ENCODE measurements around the gene VEZF1.

DNA sequence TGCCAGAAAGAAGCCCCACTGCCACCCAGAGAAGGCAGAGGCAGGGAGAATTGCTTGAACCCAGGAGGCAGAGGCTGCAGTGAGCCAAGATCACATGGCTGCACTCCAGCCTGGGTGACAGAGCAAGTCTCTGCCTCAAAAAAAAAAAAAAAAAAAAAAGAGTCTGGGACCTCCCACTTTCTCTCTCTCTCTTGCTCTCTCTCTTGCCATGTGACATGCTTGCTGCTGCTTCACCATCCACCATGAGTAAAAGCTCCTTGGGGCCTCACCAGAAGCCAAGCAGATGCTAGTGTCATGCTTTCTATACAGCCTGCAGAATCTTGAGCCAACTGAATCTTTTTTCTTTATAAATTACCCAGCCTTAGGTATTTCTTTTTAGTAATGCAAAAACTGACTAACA is 40.5 kb upstream of the VEZF1 start:
- TF ChIP-seq, protein P1, sequence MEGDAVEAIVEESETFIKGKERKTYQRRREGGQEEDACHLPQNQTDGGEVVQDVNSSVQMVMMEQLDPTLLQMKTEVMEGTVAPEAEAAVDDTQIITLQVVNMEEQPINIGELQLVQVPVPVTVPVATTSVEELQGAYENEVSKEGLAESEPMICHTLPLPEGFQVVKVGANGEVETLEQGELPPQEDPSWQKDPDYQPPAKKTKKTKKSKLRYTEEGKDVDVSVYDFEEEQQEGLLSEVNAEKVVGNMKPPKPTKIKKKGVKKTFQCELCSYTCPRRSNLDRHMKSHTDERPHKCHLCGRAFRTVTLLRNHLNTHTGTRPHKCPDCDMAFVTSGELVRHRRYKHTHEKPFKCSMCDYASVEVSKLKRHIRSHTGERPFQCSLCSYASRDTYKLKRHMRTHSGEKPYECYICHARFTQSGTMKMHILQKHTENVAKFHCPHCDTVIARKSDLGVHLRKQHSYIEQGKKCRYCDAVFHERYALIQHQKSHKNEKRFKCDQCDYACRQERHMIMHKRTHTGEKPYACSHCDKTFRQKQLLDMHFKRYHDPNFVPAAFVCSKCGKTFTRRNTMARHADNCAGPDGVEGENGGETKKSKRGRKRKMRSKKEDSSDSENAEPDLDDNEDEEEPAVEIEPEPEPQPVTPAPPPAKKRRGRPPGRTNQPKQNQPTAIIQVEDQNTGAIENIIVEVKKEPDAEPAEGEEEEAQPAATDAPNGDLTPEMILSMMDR (IDR thresholded peaks at IDR 0.05; ENCODE audit: control extremely low read depth in 1 of 3, insufficient read depth in 1 of 3, low read depth in 1 of 3, low read length in 3 of 3): no peak
- no peak for TF ChIP-seq RAD21 (IDR thresholded peaks at IDR 0.05 in 1 of 2, conservative IDR thresholded peaks at IDR 0.05 in 1 of 2; ENCODE audit: low read depth in 2 of 2, low read length in 2 of 2)
- no peak for TF ChIP-seq POLR2AphosphoS5 (IDR thresholded peaks at IDR 0.05; ENCODE audit: low read depth, low read length)

Data from H1 (cell line).